ENCODE measurements around the gene PCDHA6.
A peak's percentile ranks its signal among the peaks of the same experiment; 100 is the strongest.
"Not testable (repeated sequence)": the region's sequence is repeated elsewhere in the genome, so short reads cannot be mapped to it uniquely, and the experiment has no call there.

GRCh38 chr5:140848139-140849102 is 20.7 kb downstream of the PCDHA6 start, which contains the start of gene PCDHA9:
- TF ChIP-seq, protein P1, sequence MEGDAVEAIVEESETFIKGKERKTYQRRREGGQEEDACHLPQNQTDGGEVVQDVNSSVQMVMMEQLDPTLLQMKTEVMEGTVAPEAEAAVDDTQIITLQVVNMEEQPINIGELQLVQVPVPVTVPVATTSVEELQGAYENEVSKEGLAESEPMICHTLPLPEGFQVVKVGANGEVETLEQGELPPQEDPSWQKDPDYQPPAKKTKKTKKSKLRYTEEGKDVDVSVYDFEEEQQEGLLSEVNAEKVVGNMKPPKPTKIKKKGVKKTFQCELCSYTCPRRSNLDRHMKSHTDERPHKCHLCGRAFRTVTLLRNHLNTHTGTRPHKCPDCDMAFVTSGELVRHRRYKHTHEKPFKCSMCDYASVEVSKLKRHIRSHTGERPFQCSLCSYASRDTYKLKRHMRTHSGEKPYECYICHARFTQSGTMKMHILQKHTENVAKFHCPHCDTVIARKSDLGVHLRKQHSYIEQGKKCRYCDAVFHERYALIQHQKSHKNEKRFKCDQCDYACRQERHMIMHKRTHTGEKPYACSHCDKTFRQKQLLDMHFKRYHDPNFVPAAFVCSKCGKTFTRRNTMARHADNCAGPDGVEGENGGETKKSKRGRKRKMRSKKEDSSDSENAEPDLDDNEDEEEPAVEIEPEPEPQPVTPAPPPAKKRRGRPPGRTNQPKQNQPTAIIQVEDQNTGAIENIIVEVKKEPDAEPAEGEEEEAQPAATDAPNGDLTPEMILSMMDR (IDR thresholded peaks at IDR 0.05), result peak; percentile 30
- not testable (repeated sequence) for TF ChIP-seq ZNF232 (CRISPR knock-in tag; IDR thresholded peaks at IDR 0.05); TCF7 (CRISPR knock-in tag; IDR thresholded peaks at IDR 0.05; ENCODE audit: low read depth); FOXP4 (CRISPR knock-in tag; IDR thresholded peaks at IDR 0.05); ZNF138 (CRISPR knock-in tag; conservative IDR thresholded peaks at IDR 0.05); ZNF423 (CRISPR knock-in tag; IDR thresholded peaks at IDR 0.05); ZNF263 (CRISPR knock-in tag; IDR thresholded peaks at IDR 0.05; ENCODE audit: low read depth); CREM (CRISPR knock-in tag; IDR thresholded peaks at IDR 0.05); NR2C2 (CRISPR knock-in tag; IDR thresholded peaks at IDR 0.05); CREB1 (CRISPR knock-in tag; IDR thresholded peaks at IDR 0.05)
- TF ChIP-seq, protein P2, sequence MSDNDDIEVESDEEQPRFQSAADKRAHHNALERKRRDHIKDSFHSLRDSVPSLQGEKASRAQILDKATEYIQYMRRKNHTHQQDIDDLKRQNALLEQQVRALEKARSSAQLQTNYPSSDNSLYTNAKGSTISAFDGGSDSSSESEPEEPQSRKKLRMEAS (CRISPR knock-in tag; IDR thresholded peaks at IDR 0.05), result not testable (repeated sequence)
- peak; percentile 50 for TF ChIP-seq USF2 (CRISPR knock-in tag; IDR thresholded peaks at IDR 0.05)
- TF ChIP-seq, protein P3, sequence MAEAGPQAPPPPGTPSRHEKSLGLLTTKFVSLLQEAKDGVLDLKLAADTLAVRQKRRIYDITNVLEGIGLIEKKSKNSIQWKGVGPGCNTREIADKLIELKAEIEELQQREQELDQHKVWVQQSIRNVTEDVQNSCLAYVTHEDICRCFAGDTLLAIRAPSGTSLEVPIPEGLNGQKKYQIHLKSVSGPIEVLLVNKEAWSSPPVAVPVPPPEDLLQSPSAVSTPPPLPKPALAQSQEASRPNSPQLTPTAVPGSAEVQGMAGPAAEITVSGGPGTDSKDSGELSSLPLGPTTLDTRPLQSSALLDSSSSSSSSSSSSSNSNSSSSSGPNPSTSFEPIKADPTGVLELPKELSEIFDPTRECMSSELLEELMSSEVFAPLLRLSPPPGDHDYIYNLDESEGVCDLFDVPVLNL (CRISPR knock-in tag; IDR thresholded peaks at IDR 0.05; ENCODE audit: borderline replicate concordance, low read depth), result not testable (repeated sequence)
- TF ChIP-seq, protein P4, sequence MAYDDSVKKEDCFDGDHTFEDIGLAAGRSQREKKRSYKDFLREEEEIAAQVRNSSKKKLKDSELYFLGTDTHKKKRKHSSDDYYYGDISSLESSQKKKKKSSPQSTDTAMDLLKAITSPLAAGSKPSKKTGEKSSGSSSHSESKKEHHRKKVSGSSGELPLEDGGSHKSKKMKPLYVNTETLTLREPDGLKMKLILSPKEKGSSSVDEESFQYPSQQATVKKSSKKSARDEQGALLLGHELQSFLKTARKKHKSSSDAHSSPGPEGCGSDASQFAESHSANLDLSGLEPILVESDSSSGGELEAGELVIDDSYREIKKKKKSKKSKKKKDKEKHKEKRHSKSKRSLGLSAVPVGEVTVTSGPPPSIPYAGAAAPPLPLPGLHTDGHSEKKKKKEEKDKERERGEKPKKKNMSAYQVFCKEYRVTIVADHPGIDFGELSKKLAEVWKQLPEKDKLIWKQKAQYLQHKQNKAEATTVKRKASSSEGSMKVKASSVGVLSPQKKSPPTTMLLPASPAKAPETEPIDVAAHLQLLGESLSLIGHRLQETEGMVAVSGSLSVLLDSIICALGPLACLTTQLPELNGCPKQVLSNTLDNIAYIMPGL (CRISPR knock-in tag; IDR thresholded peaks at IDR 0.05), result peak; percentile 49; the same call in 1 of the 2 replicates
